GM12891 (cell line): Measurements from ENCODE around the gene ZNF787.
A peak's percentile ranks its signal among the peaks of the same experiment; 100 is the strongest.

Source experiments
- DNase-seq: peaks from one replicate; pipeline ENCODE4 v3.0.0; 2011; ENCODE audit warnings: low spot score; ENCODE audit not compliant: insufficient read length
- FAIRE-seq: peaks from 2 replicates; lab custom pipeline; 2011; peaks lifted over from hg19 to GRCh38; lab: Jason Lieb, UNC
- PAX5 ChIP-seq: IDR thresholded peaks from 2 replicates; pipeline ENCODE4 v1.6.1; 2011; ENCODE audit warnings: low read length, moderate library complexity, mild to moderate bottlenecking; ENCODE audit not compliant: insufficient read depth, severe bottlenecking
- POLR2A ChIP-seq: IDR thresholded peaks from 2 replicates; pipeline ENCODE4 v1.6.1; 2011; ENCODE audit warnings: low read depth, low read length, control low read depth
- POLR2AphosphoS5 ChIP-seq: IDR thresholded peaks from 2 replicates; pipeline ENCODE4 v1.6.1; 2011; ENCODE audit warnings: low read depth, low read length, control low read depth
- POU2F2 ChIP-seq: IDR thresholded peaks from 2 replicates; pipeline ENCODE4 v1.6.1; 2011; ENCODE audit warnings: low read depth, mild to moderate bottlenecking, control low read depth, low read length, moderate library complexity
- SPI1 ChIP-seq: IDR thresholded peaks from 2 replicates; pipeline ENCODE4 v1.6.1; 2011; ENCODE audit warnings: low read depth, low read length, control low read depth
- TAF1 ChIP-seq: IDR thresholded peaks from 2 replicates; pipeline ENCODE4 v1.6.1; 2011; ENCODE audit warnings: low read depth, low read length, control low read depth

ZNF787 gene

GRCh38 chr19:56080669-56081401, 40.3 kb downstream of the ZNF787 start:
- peak; percentile 84 for FAIRE-seq
- DNase-seq = peak; percentile 88
- no peak; the same call in 1 of the 2 replicates for TF ChIP-seq POLR2A
- TF ChIP-seq TAF1 = no peak
- TF ChIP-seq PAX5 = peak; percentile 30
- TF ChIP-seq POU2F2 = peak; percentile 98
- TF ChIP-seq POLR2AphosphoS5 = no peak

- FAIRE-seq = no peak
- no peak for TF ChIP-seq POLR2A
- TF ChIP-seq PAX5 = no peak
- no peak for TF ChIP-seq SPI1
- TF ChIP-seq TAF1 = no peak
- TF ChIP-seq POU2F2 = no peak
- no peak for TF ChIP-seq POLR2AphosphoS5
Measured at GRCh38 chr19:56079609-56080008, 41.5 kb downstream of the ZNF787 start.

GRCh38 chr19:56076498-56076897, 44.6 kb downstream of the ZNF787 start:
- TF ChIP-seq PAX5 (no peak), SPI1 (peak; percentile 46)
- FAIRE-seq (peak; percentile 47), DNase-seq (no peak)

More at GRCh38 chr19:56079609-56080008, 41.5 kb downstream of the ZNF787 start:
- no peak for DNase-seq

- TF ChIP-seq POLR2AphosphoS5 = no peak
- no peak for TF ChIP-seq POLR2A
- no peak for TF ChIP-seq PAX5
- TF ChIP-seq TAF1 = no peak
- TF ChIP-seq POU2F2 = no peak
- no peak for TF ChIP-seq SPI1
- DNase-seq (no peak), FAIRE-seq (no peak)
Measured at GRCh38 chr19:56071151-56071550, 49.9 kb downstream of the ZNF787 start.

- FAIRE-seq = no peak
- no peak for TF ChIP-seq POU2F2
- no peak for TF ChIP-seq PAX5
- TF ChIP-seq TAF1 = no peak
- TF ChIP-seq POLR2AphosphoS5 = no peak
- no peak for TF ChIP-seq SPI1
- no peak for TF ChIP-seq POLR2A
- no peak for DNase-seq
Measured at GRCh38 chr19:56069642-56070041, 51.5 kb downstream of the ZNF787 start.

- DNase-seq (peak; percentile 71), FAIRE-seq (peak; percentile 90)
Measured at GRCh38 chr19:56066152-56067023, 54.7 kb downstream of the ZNF787 start.

GRCh38 chr19:56053596-56053995, 67.5 kb downstream of the ZNF787 start:
- FAIRE-seq (no peak), DNase-seq (no peak)
- no peak for TF ChIP-seq POLR2A
- no peak for TF ChIP-seq SPI1
- no peak for TF ChIP-seq PAX5

More at GRCh38 chr19:56066152-56067023, 54.7 kb downstream of the ZNF787 start:
- no peak for TF ChIP-seq POU2F2
- no peak for TF ChIP-seq TAF1
- TF ChIP-seq POLR2A = no peak
- TF ChIP-seq POLR2AphosphoS5 = no peak
- TF ChIP-seq SPI1 = no peak
- TF ChIP-seq PAX5 = no peak
